HEK293T (cell line): ENCODE data around the gene MMAA.
"Not testable (repeated sequence)": the region's sequence is repeated elsewhere in the genome, so short reads cannot be mapped to it uniquely, and the experiment has no call there.

ENCODE experiments used
- CTCF ChIA-PET: fragments of 350-600 bp; formaldehyde crosslinking; extraction: SDS; loops from one replicate; lab custom pipeline; 2021; ENCODE audit warnings: antibody characterized with exemption, inconsistent platforms; lab: Yijun Ruan, JAX
- POLR2A ChIA-PET: fragments of 350-600 bp; formaldehyde crosslinking; extraction: SDS; loops from one replicate; lab custom pipeline; 2020; ENCODE audit warnings: antibody characterized with exemption, inconsistent platforms; lab: Yijun Ruan, JAX
- DNase-seq: peaks from one replicate; pipeline ENCODE4 v3.0.0; 2012; ENCODE audit warnings: mixed read lengths; ENCODE audit errors: extremely low spot score
- ARNT ChIP-seq: fragments of 450-650 bp; IDR thresholded peaks from 2 replicates; pipeline ENCODE4 v1.6.1; 2017; ENCODE audit warnings: mild to moderate bottlenecking
- BHLHE40 ChIP-seq: fragments of 450-650 bp; IDR thresholded peaks from 2 replicates; pipeline ENCODE4 v1.6.1; 2016; ENCODE audit warnings: mild to moderate bottlenecking, moderate library complexity, borderline replicate concordance
- CTBP1 ChIP-seq: fragments of 450-650 bp; IDR thresholded peaks from 2 replicates; pipeline ENCODE4 v1.6.1; 2016; ENCODE audit warnings: borderline replicate concordance
- ELF4 ChIP-seq: fragments of 450-650 bp; IDR thresholded peaks from 2 replicates; pipeline ENCODE4 v1.6.1; 2017; ENCODE audit warnings: antibody characterized with exemption
- FOXA1 ChIP-seq: fragments of 450-650 bp; IDR thresholded peaks from 2 replicates; pipeline ENCODE4 v1.6.1; 2016; ENCODE audit warnings: mild to moderate bottlenecking
- FOXK2 ChIP-seq: fragments of 450-650 bp; IDR thresholded peaks from 2 replicates; pipeline ENCODE4 v1.6.1; 2016; ENCODE audit warnings: mild to moderate bottlenecking
- FOXM1 ChIP-seq: fragments of 450-650 bp; IDR thresholded peaks from 2 replicates; pipeline ENCODE4 v1.6.1; 2017; ENCODE audit warnings: mild to moderate bottlenecking, borderline replicate concordance
- HDGF ChIP-seq: fragments of 450-650 bp; IDR thresholded peaks from 2 replicates; pipeline ENCODE4 v1.6.1; 2017; ENCODE audit warnings: antibody characterized with exemption, borderline replicate concordance
- L3MBTL2 ChIP-seq: fragments of 450-650 bp; conservative IDR thresholded peaks from 2 replicates; pipeline ENCODE4 v1.6.1; 2016; ENCODE audit warnings: mild to moderate bottlenecking
- LEF1 ChIP-seq: fragments of 450-650 bp; IDR thresholded peaks from 2 replicates; pipeline ENCODE4 v1.6.1; 2017; ENCODE audit warnings: mild to moderate bottlenecking, borderline replicate concordance
- NFRKB ChIP-seq: fragments of 450-650 bp; IDR thresholded peaks from 2 replicates; pipeline ENCODE4 v1.6.1; 2016; ENCODE audit warnings: mild to moderate bottlenecking, moderate library complexity
- SP1 ChIP-seq: fragments of 450-650 bp; IDR thresholded peaks from 2 replicates; pipeline ENCODE4 v1.6.1; 2017
- SUZ12 ChIP-seq: fragments of 450-650 bp; IDR thresholded peaks from 2 replicates; pipeline ENCODE4 v1.6.1; 2016; ENCODE audit warnings: mild to moderate bottlenecking
- TARDBP ChIP-seq: fragments of 450-650 bp; IDR thresholded peaks from 2 replicates; pipeline ENCODE4 v1.6.1; 2016
- ZNF384 ChIP-seq: fragments of 450-650 bp; IDR thresholded peaks from 2 replicates; pipeline ENCODE4 v1.6.1; 2016
- TF ChIP-seq, protein P1 (sequence below): fragments of 450-650 bp; IDR thresholded peaks from 2 replicates; pipeline ENCODE4 v1.6.1; 2016

Gene MMAA

DNA sequence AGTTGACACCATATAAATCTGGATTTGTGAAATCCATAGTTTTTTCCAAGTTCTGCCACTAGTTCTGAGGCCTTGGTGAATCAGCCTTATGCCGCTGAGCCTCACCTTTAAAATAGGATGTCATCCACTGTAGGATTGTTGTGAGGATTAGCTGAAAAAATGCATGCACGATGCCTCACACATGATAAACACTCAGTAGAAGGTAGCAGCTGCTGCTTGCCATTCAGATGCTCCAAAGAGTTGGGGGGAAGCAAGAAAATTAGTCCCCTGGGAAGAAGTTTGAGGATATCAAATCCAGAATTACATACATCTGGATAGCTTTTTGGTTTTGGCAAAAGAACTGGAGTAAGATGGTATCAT, 7.4 kb downstream of the MMAA start:
- CTCF ChIA-PET: interaction anchor here (0.8 kb wide), 1 partner anchor 137 kb away, joined by 3 read pairs; no protein-coding TSS in a partner anchor
- DNase-seq: no peak
- no peak for TF ChIP-seq FOXK2
- TF ChIP-seq HDGF: no peak
- TF ChIP-seq TARDBP: no peak
- no peak for TF ChIP-seq LEF1
- no peak for TF ChIP-seq BHLHE40
- TF ChIP-seq ELF4: no peak
- no peak for TF ChIP-seq FOXM1
- TF ChIP-seq L3MBTL2: no peak
- no peak for TF ChIP-seq ARNT
- TF ChIP-seq FOXA1: no peak
- no peak for TF ChIP-seq SP1
- TF ChIP-seq NFRKB: no peak
- no peak for TF ChIP-seq CTBP1
- no peak for TF ChIP-seq SUZ12
- TF ChIP-seq, protein P1, sequence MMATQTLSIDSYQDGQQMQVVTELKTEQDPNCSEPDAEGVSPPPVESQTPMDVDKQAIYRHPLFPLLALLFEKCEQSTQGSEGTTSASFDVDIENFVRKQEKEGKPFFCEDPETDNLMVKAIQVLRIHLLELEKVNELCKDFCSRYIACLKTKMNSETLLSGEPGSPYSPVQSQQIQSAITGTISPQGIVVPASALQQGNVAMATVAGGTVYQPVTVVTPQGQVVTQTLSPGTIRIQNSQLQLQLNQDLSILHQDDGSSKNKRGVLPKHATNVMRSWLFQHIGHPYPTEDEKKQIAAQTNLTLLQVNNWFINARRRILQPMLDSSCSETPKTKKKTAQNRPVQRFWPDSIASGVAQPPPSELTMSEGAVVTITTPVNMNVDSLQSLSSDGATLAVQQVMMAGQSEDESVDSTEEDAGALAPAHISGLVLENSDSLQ: no peak
- POLR2A ChIA-PET: no interaction called here

DNA sequence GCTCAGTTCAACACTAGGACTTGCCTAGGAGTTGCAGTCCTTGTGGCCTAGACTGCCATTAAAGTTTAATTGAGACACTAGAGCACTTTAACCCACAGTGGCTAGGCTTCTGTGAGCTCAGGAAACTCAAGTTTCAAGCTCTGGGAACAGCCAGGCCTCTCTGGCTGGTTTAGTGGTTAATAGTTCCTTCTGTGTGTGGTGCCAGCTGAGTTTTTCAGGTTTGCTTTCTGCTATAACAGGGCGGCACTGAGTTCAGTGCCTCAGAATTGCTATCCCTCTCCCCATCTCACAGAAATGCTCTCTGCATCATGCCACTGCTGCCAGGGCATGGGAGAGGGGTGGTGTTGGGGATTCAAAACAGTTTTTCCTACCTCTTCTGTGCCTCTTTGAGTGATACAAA, 15.9 kb downstream of the MMAA start:
- ChIA-PET CTCF (interaction anchor here (1.0 kb wide), 1 partner anchor 14 kb away, joined by 3 read pairs; no protein-coding TSS in a partner anchor), POLR2A (no interaction called here)
- DNase-seq: no peak
- no peak for TF ChIP-seq ELF4
- TF ChIP-seq LEF1: no peak
- no peak for TF ChIP-seq ARNT
- no peak for TF ChIP-seq HDGF
- TF ChIP-seq FOXM1: no peak
- no peak for TF ChIP-seq TARDBP
- TF ChIP-seq ZNF384: no peak
- TF ChIP-seq SP1: no peak
- TF ChIP-seq, protein P1: no peak
- no peak for TF ChIP-seq SUZ12
- no peak for TF ChIP-seq FOXA1
- no peak for TF ChIP-seq NFRKB
- no peak for TF ChIP-seq CTBP1
- no peak for TF ChIP-seq FOXK2
- TF ChIP-seq BHLHE40: no peak

DNA sequence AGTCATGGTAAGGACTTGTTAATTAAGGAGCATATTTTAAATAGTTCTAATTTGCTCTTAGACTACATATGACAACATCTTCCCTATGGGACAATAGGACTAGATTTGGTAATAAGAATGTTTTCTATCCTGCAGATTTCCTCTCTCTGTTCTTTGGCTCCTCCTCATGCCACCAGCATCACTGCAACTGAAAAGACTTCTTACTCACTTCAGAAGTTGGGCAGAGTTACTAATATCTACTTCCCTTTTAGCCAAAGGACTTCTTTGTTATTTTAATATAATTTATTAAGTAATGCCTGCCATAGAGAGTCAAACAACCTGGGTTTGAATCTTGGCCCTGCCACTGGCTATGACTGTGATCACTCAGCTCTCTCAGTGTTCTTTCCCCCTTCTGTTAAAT, 16.4 kb downstream of the MMAA start:
- TF ChIP-seq CTBP1 (no peak), TARDBP (no peak), HDGF (no peak), ELF4 (no peak), NFRKB (no peak)
- TF ChIP-seq, protein P1: no peak
- no peak for DNase-seq
- ChIA-PET CTCF (no interaction called here), POLR2A (no interaction called here)

DNA sequence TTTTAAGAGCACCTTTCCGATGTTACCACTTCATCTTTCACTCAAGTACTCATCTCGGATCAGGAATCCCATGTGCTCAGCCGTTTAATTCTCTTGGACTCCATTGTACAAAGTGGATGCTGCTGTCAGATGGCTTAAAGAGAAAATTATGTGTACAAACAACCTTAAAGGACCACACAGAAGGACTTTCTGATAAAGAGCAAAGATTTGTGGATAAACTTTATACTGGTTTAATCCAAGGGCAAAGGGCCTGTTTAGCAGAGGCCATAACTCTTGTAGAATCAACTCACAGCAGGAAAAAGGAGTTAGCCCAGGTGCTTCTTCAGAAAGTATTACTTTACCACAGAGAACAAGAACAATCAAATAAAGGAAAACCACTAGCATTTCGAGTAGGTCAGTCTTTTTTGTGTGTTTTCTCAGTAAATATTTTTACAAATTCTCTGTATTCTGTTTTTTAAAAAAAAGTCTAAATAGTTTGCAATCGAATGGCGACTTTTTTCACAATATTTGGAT, 20.1 kb downstream of the MMAA start:
- no peak for TF ChIP-seq TARDBP
- no peak for TF ChIP-seq FOXK2
- no peak for TF ChIP-seq HDGF
- no peak for TF ChIP-seq CTBP1
- TF ChIP-seq FOXA1: no peak
- no peak for TF ChIP-seq L3MBTL2
- TF ChIP-seq ZNF384: no peak
- TF ChIP-seq BHLHE40: no peak
- no peak for TF ChIP-seq ELF4
- TF ChIP-seq, protein P1: no peak
- no peak for TF ChIP-seq SUZ12
- no peak for TF ChIP-seq FOXM1
- TF ChIP-seq NFRKB: no peak
- no peak for TF ChIP-seq ARNT
- TF ChIP-seq SP1: no peak
- TF ChIP-seq LEF1: no peak
- no peak for DNase-seq
- POLR2A ChIA-PET: no interaction called here
- CTCF ChIA-PET: no interaction called here

DNA sequence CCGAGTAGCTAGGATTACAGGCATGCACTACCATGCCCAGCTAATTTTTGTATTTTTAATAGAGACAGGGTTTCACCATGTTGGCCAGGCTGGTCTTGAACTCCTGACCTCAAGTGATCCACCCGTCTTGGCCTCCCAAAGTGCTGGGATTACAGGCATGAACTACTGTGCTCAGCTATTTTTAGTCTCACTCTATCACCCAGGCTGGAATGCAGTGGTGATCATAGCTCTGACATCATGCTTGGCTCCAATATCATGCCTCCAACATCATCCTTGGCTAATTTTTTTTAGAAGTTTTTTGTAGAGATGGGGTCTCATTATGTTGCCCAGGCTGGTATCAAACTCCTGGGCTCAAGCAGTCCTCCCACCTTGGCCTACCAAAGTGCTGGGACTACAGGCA, 21.1 kb downstream of the MMAA start:
- DNase-seq, CTCF ChIA-PET, POLR2A ChIA-PET: not testable (repeated sequence)

DNA sequence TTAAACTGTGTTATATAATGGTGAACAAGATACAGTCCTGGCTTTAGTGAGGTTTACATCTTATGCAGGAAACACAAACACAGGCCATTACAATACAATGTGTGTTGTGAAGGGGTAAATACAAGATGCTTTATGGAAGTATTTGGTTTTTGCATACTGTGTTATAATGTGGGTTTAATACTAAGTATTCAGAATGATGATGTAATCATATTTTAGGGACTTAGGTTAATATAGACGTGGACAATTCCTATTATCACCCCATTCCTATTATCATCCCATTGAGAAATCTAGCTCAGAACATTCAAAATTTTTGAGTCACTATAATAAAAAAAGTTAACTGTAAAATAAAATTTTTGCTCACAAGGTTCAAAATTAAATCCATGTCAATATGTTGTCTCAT, 24.1 kb downstream of the MMAA start:
- no peak for DNase-seq
- POLR2A ChIA-PET: no interaction called here
- CTCF ChIA-PET: no interaction called here
- TF ChIP-seq FOXA1 (no peak), NFRKB (no peak), SP1 (no peak), LEF1 (no peak), ELF4 (no peak), L3MBTL2 (no peak), FOXK2 (no peak), TARDBP (no peak), FOXM1 (no peak), HDGF (no peak), ARNT (no peak), BHLHE40 (no peak), SUZ12 (no peak), CTBP1 (no peak), ZNF384 (no peak)
- TF ChIP-seq, protein P1: no peak
